ENCODE results near the gene MICAL3.
"Not testable (repeated sequence)": the region's sequence is repeated elsewhere in the genome, so short reads cannot be mapped to it uniquely, and the experiment has no call there.

MICAL3 gene

DNA sequence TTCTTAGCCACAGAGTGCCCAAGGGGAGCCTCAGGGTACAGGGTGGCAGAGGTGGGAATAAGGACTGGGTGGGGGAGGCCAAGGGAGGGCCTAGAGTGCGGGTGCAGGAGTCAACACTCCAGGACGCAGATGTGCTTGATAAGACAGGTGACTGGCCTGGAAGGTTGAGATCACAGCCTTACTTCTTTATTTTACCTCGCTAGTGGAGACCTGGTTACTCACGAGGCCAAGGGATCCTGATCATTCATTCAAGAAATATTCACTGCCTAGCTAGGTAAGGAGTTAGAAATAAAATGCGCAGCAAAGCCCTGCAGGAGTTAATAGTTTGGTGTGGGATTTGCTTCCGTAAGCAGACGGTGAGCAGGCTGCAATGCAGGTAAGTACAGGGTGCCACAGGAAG lies 40.3 kb upstream of the MICAL3 start:
- no peak for DNase-seq (ENCODE audit: low read depth, low spot score)
- no peak overlapping the region for H3K4me3 ChIP-seq (ENCODE audit: low read depth, low read length)
- in situ Hi-C loops (cut with HindIII; ENCODE audit: low sequenced_read_pairs), result no loop called here
- TF ChIP-seq, protein P1, sequence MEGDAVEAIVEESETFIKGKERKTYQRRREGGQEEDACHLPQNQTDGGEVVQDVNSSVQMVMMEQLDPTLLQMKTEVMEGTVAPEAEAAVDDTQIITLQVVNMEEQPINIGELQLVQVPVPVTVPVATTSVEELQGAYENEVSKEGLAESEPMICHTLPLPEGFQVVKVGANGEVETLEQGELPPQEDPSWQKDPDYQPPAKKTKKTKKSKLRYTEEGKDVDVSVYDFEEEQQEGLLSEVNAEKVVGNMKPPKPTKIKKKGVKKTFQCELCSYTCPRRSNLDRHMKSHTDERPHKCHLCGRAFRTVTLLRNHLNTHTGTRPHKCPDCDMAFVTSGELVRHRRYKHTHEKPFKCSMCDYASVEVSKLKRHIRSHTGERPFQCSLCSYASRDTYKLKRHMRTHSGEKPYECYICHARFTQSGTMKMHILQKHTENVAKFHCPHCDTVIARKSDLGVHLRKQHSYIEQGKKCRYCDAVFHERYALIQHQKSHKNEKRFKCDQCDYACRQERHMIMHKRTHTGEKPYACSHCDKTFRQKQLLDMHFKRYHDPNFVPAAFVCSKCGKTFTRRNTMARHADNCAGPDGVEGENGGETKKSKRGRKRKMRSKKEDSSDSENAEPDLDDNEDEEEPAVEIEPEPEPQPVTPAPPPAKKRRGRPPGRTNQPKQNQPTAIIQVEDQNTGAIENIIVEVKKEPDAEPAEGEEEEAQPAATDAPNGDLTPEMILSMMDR (IDR thresholded peaks at IDR 0.05; ENCODE audit: low read depth, low read length), result no peak

DNA sequence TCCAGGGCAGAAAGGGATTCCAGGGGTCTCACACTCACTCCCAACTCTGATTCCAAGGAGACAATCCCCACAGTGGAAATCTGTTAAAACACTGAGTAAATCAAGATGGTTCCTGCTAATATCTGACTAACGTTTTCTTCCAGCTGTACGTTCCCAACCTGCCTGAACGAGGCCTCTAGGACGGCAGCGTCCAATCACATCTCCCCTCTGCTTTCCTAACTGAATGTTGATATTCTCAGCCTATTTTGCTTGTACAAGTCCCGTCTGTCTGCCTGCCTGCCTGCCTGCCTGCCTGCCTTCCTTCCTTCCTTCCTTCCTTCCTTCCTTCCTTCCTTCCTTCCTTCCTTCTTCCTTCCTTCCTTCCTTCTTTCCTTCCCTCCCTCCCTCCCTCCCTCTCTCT lies 39.4 kb upstream of the MICAL3 start:
- DNase-seq (ENCODE audit: low read depth, low spot score); H3K4me3 ChIP-seq (ENCODE audit: low read depth, low read length); in situ Hi-C loops (cut with HindIII; ENCODE audit: low sequenced_read_pairs): not testable (repeated sequence)

DNA sequence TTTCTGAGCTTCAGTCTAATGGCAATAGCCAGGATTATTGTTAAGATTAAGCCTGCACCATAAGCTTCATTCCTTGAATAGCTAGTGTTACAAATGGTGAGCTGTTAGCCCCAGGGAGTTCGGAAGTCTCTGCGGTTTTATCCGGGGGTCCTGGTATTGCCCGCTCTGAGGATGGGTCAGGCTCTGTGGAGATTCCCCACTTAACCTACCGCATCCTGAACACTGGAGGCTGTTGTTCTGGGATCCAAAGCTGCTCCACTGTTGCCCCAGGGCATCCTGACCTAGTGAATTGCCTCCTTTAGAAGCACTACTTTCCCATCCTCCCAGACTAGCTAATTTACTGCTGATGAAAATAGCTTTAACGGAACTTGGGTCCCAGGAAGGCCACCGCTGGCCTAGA lies 38.9 kb upstream of the MICAL3 start:
- TF ChIP-seq, protein P1 (IDR thresholded peaks at IDR 0.05; ENCODE audit: low read depth, low read length), result no peak
- DNase-seq (ENCODE audit: low read depth, low spot score), result no peak
- in situ Hi-C loops (cut with HindIII; ENCODE audit: low sequenced_read_pairs), result no loop called here
- H3K4me3 ChIP-seq (ENCODE audit: low read depth, low read length), result no peak overlapping the region

DNA sequence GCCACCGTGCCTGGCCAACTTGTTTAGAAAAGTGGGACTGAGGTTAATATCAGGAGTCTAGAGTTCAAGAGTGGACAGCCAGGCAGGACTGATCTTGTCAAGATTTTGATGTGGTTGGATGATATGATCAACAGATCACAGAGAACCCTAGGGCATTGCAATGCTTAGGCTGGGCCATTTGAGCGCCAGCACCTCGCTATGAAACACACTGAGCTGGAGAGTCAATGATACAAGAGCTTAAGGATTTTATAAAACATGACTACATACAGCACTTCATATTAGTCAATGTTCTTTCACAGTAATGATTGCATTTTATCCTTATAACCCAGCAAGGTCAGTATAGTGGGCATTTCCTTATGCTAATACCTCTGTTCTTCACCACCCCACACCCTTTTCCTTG lies 38.1 kb upstream of the MICAL3 start:
- H3K4me3 ChIP-seq (ENCODE audit: low read depth, low read length), result no peak overlapping the region
- no peak for DNase-seq (ENCODE audit: low read depth, low spot score)
- TF ChIP-seq, protein P1 (IDR thresholded peaks at IDR 0.05; ENCODE audit: low read depth, low read length), result no peak
- in situ Hi-C loops (cut with HindIII; ENCODE audit: low sequenced_read_pairs), result no loop called here

DNA sequence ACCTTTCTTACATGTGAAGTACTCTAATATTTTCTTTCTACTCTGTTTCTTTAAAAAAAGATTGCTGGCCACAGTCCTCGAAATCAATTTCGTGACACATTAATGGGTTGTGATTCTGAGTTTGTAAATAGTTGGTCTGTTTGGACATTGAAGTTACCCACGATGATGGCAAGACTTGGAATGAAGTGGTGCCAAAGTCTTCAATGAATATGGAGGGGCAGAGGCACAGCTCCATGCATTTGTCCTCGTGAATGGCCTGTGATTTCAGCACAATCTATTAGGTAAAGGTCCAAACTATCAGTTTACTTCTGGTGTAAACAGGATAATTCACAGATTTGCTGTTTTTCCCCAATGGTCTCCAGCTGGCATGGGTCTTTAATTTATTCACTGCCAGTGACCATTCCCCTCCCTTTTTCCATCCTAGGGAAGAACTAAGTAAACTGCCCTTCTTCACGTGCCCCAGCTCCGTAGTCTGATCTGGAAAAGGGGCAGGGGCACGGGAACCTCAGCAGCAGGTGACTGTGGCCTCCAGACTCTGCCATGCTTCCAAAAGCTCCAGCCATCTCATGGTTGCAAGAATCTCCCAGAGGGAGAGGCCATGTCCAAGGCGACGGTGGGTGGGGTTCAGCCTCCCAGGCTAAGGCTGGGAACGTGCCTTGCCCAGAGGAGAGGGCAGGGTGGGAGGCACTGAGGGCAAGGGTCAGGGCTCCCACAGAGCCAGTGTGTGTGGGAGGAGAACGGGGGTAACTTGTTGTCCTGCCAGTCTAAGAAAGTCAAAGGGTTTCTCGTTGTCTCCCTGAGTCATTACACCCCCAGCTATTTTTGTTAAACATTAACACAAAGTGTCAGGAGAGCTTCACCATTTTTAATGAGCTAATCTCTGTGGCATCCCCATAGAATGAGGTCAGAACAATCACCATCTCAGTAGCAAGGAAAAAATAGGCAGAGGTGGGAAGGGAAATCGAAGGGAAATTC lies 36.6 kb upstream of the MICAL3 start:
- no peak overlapping the region for H3K4me3 ChIP-seq (ENCODE audit: low read depth, low read length)
- DNase-seq (ENCODE audit: low read depth, low spot score), result peak; percentile 19
- in situ Hi-C loops (cut with HindIII; ENCODE audit: low sequenced_read_pairs), result no loop called here
- TF ChIP-seq, protein P1 (IDR thresholded peaks at IDR 0.05; ENCODE audit: low read depth, low read length), result no peak

DNA sequence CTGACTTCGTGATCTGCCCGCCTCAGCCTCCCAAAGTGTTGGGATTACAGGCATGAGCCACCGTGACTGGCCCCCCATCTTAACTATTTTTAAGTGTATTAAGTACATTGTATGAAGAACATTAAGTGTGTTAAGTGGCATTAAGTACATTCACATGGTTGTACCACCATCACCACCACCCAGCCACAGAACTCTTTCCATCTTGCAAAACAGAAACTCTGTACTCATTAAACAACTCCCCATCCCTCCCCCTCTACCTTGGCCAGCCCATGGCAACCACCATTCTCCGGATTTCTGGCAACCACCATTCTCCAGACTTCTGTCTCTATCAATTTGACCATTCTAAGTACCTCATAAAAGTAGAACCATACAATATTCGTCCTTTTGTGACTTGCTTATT lies 35.6 kb upstream of the MICAL3 start:
- DNase-seq (ENCODE audit: low read depth, low spot score), result no peak
- no peak overlapping the region for H3K4me3 ChIP-seq (ENCODE audit: low read depth, low read length)
- in situ Hi-C loops (cut with HindIII; ENCODE audit: low sequenced_read_pairs), result no loop called here
- TF ChIP-seq, protein P1 (IDR thresholded peaks at IDR 0.05; ENCODE audit: low read depth, low read length), result no peak

DNA sequence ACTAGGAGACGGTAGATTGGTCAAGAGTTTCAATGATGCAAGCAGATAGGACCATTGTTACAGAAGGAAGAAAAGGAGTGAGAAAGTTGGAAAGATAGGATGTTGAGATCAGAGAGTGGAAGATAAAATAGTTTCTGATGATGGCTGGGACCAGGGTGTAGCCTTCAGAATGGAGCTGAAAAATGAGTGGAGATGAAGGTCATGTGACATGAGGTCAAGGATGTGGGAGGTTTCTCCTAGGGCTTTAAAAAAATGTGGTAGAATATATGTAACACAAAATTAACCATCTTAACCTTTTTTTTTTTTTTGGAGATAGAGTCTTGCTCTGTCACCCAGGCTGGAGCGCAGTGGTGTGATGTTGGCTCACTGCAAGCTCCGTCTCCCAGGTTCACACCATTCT lies 35.1 kb upstream of the MICAL3 start:
- no peak overlapping the region for H3K4me3 ChIP-seq (ENCODE audit: low read depth, low read length)
- no peak for DNase-seq (ENCODE audit: low read depth, low spot score)
- in situ Hi-C loops (cut with HindIII; ENCODE audit: low sequenced_read_pairs), result no loop called here
- TF ChIP-seq, protein P1 (IDR thresholded peaks at IDR 0.05; ENCODE audit: low read depth, low read length), result no peak

Data from astrocyte of the spinal cord (primary cell).